Natural killer cell (primary cell): ENCODE data around the gene PEPD. TPM values are rescaled to one million over a fixed set of nuclear protein-coding genes. Genes with fewer than 3 reads are reported as not detected.

Experiments
- ATAC-seq, 3 donors: fragments of 150-1000 bp in 2 of 3; fragments of 200-7000 bp in 1 of 3; cut with Tn5 transposase; 1 replicate in 1 of 3; 2 replicates in 2 of 3; pipeline ENCODE4 v1.10.0; 2021; ENCODE audit warnings: mild to moderate bottlenecking in 2 of 3, moderate library complexity in 2 of 3
- DNase-seq, 2 donors: peaks; one replicate each; pipeline versions ENCODE4 v3.0.0 to v3.0.0-alpha.2; 2013 to 2021; ENCODE audit warnings: mixed read lengths in 1 of 2
- H3K27ac ChIP-seq: one replicate; pipeline ENCODE4 v1.5.1; 2013; ENCODE audit warnings: mild to moderate bottlenecking, low read length
- H3K27me3 ChIP-seq: one replicate; pipeline ENCODE4 v1.6.1; 2013; ENCODE audit warnings: low read length; ENCODE audit not compliant: control insufficient read depth, insufficient read depth
- H3K36me3 ChIP-seq: one replicate; pipeline ENCODE4 v1.6.1; 2013; ENCODE audit warnings: low read length; ENCODE audit not compliant: control insufficient read depth, insufficient read depth
- H3K4me1 ChIP-seq: one replicate; pipeline ENCODE4 v1.6.1; 2013; ENCODE audit warnings: low read length; ENCODE audit not compliant: control insufficient read depth, insufficient read depth
- H3K4me3 ChIP-seq: one replicate; pipeline ENCODE4 v1.5.1; 2013; ENCODE audit warnings: low read length
- H3K9me3 ChIP-seq: one replicate; pipeline ENCODE4 v1.6.1; 2013; ENCODE audit warnings: low read length; ENCODE audit not compliant: control insufficient read depth, insufficient read depth
- H3K27ac Mint-ChIP-seq, 2 donors: one replicate each; pipeline ENCODE4 v1.8.0; 2022; ENCODE audit warnings: mild to moderate bottlenecking in 2 of 2, mixed read lengths in 2 of 2, moderate library complexity in 1 of 2
- H3K27me3 Mint-ChIP-seq, 2 donors: one replicate each; pipeline ENCODE4 v1.8.0; 2022; ENCODE audit warnings: low read depth in 2 of 2, mixed read lengths in 2 of 2
- H3K36me3 Mint-ChIP-seq: one replicate; pipeline ENCODE4 v1.8.0; 2022; ENCODE audit warnings: mixed read lengths
- H3K4me1 Mint-ChIP-seq, 2 donors: one replicate each; pipeline ENCODE4 v1.8.0; 2022; ENCODE audit warnings: mixed read lengths in 2 of 2
- H3K4me3 Mint-ChIP-seq: one replicate; pipeline ENCODE4 v1.8.0; 2022; ENCODE audit warnings: mild to moderate bottlenecking, moderate library complexity, mixed read lengths
- H3K9me3 Mint-ChIP-seq, 2 donors: one replicate each; pipeline ENCODE4 v1.8.0; 2022; ENCODE audit warnings: mixed read lengths in 2 of 2
- CTCF ChIP-seq: fragments of 200-600 bp; IDR thresholded peaks from one replicate; pipeline ENCODE4 v1.8.0; 2022; ENCODE audit warnings: antibody characterized with exemption
- WGBS: methylation state at CpG from one replicate; pipeline ENCODE4 v1.1.7; 2013; ENCODE audit warnings: missing lambda C conversion rate; ENCODE audit not compliant: insufficient coverage; 5-methylcytosine and 5-hydroxymethylcytosine counted together
- intact Hi-C: fragments of 100-400 bp; cut with micrococcal nuclease; formaldehyde crosslinking; loops from one replicate; pipeline ENCODE4 v1.14.2; 2022
- total RNA-seq, 4 donors: library from RNA; stranded (reverse); fragments of 120-200 nt in 1 of 4; gene quantifications; one replicate each; pipeline versions ENCODE4 v1.2.3 to v1.2.4, GENCODE V29; 2013 to 2022

Gene PEPD
- total RNA-seq, 3 donors from 2014 or later (not counting 1 experiment from before 2014, with no cell fraction given), result 33.9 to 42.2 (median 40.9) TPM

- 84% methylated on average over 5 of the region's 7 CpGs for WGBS
- no peak overlapping the region for H3K4me3 ChIP-seq
- no peak for TF ChIP-seq CTCF
- DNase-seq (no peak), ATAC-seq (no peak)
- H3K27me3 Mint-ChIP-seq, result no peaks in the 10 kb centered on the region
- peak overlapping the region; percentile 80 to 97 for H3K27ac Mint-ChIP-seq
- H3K36me3 Mint-ChIP-seq, result no peaks in the 10 kb centered on the region
- H3K4me3 Mint-ChIP-seq, result no peak overlapping the region
- peaks cover 20% of the 10 kb centered on the region for H3K4me1 ChIP-seq
- H3K36me3 ChIP-seq, result peaks cover 12% of the 10 kb centered on the region
- no peaks in the 10 kb centered on the region for H3K9me3 Mint-ChIP-seq
- intact Hi-C loops, result no loop called here
- H3K27me3 ChIP-seq, result no peaks in the 10 kb centered on the region
- no peak overlapping the region for H3K27ac ChIP-seq
- H3K9me3 ChIP-seq, result no peaks in the 10 kb centered on the region
- peaks cover 61 to 65% of the 10 kb centered on the region in 2 donors for H3K4me1 Mint-ChIP-seq
These were observed 144.5 kb downstream of the PEPD start for GRCh38 chr19:33376941-33377557.

- ATAC-seq, result no peak
- Mint-ChIP-seq H3K4me1 (peaks cover 55 to 59% of the 10 kb centered on the region in 2 donors), H3K27me3 (no peaks in the 10 kb centered on the region), H3K9me3 (no peaks in the 10 kb centered on the region), H3K4me3 (peak overlapping the region; percentile 62), H3K36me3 (no peaks in the 10 kb centered on the region), H3K27ac (peak overlapping the region; percentile 80 to 97)
- Histone ChIP-seq H3K9me3 (no peaks in the 10 kb centered on the region), H3K27ac (no peak overlapping the region), H3K4me3 (no peak overlapping the region), H3K4me1 (peaks cover 25% of the 10 kb centered on the region), H3K36me3 (peaks cover 11% of the 10 kb centered on the region), H3K27me3 (no peaks in the 10 kb centered on the region)
- TF ChIP-seq CTCF, result no peak
- 97% methylated on average over 2 of the region's 2 CpGs for WGBS
- intact Hi-C loops, result no loop called here
- no peak for DNase-seq
These were observed 145.2 kb downstream of the PEPD start for GRCh38 chr19:33376423-33376822.

- H3K9me3 ChIP-seq, result no peaks in the 10 kb centered on the region
- no peak overlapping the region for H3K4me3 ChIP-seq
- no peak for ATAC-seq
- intact Hi-C loops, result loop anchor here (2.0 kb wide), 1 partner anchor 73 kb away; the partner anchor contains the start of gene CEBPA
- Mint-ChIP-seq H3K27me3 (no peaks in the 10 kb centered on the region), H3K9me3 (no peaks in the 10 kb centered on the region), H3K4me1 (peaks cover 50 to 52% of the 10 kb centered on the region in 2 donors), H3K4me3 (peak overlapping the region; percentile 88), H3K27ac (peak overlapping the region; percentile 80 to 97), H3K36me3 (no peaks in the 10 kb centered on the region)
- WGBS, result 95% methylated on average over 1 of the region's 1 CpG
- H3K36me3 ChIP-seq, result peaks cover 8% of the 10 kb centered on the region
- TF ChIP-seq CTCF, result no peak
- no peak overlapping the region for H3K27ac ChIP-seq
- peaks cover 25% of the 10 kb centered on the region for H3K4me1 ChIP-seq
- no peaks in the 10 kb centered on the region for H3K27me3 ChIP-seq
- no peak for DNase-seq
These were observed 145.8 kb downstream of the PEPD start for GRCh38 chr19:33375837-33376159.
